Measurements from ENCODE around the gene TMEM225.

DNA sequence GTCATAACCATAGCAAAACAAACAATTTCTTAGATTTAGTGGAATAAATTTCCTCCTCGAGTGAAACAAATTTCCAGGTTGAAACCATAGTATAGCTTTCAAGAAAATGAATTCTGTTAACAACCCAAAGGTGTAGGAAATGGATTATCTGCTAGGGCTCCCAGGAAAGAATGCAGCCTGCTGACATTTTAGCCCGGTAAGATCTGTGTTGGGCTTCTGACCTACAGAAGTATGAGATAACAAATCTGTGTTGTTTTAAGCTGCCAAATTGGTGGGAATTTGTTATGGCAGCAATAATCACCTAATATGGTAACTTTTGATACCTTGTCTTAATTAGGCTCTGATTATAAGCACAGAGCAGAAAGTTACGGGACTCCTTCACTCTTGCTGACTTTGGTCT, 47.3 kb downstream of the TMEM225 start:
- no peak for TF ChIP-seq POLR2AphosphoS5 (IDR thresholded peaks at IDR 0.05; ENCODE audit: low read depth, low read length)
- TF ChIP-seq TAF1 (IDR thresholded peaks at IDR 0.05; ENCODE audit: low read depth, low read length) = no peak

All from GM12891 (cell line).